ENCODE data around the gene VKORC1L1. TPM values are rescaled to one million over a fixed set of nuclear protein-coding genes. Genes with fewer than 3 reads are reported as not detected.

Gene VKORC1L1
- total and polyA plus RNA-seq, 2 of the 8 experiments (the other 6 are each of a cell fraction or from before 2014, with no cell fraction given), result 12.7 to 45.3 TPM

DNA sequence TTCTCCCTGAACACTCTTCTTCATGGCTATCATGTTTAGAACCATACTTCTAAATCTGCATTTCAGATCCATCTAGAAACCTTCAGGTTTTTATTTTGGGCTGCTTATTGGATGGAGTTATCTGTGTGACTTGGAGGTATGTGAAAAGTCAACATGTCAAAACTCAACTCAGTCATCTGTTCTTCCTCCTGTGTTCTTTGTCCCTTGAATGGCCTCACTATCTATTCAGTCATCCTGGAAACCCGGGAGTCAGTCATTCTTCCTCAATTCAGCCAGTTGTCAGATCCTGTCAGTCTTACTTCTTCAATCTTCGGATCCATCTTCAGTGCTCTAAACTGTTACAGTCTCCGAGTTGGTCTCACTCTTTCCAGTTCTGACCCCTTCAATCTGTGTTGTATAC, 52.2 kb downstream of the VKORC1L1 start:
- Histone ChIP-seq H3K4me1 (replicated peaks in 1 of 4; ENCODE audit: control insufficient read depth in 3 of 4, insufficient read depth in 4 of 4, low read length in 3 of 4) (no peaks in the 10 kb centered on the region; a peak in 1 of 7 replicates), H3K9ac (replicated peaks in 1 of 4; ENCODE audit: extremely low read depth in 1 of 4, low read depth in 3 of 4, low read length in 3 of 4) (no peak overlapping the region), H3K18ac (ENCODE audit: extremely low read depth, low read length) (no peak overlapping the region), H2AFZ (ENCODE audit: low read length) (no peak overlapping the region), H3K79me1 (ENCODE audit: low read depth, low read length) (no peaks in the 10 kb centered on the region; the same call in 1 of the 2 replicates), H3K79me2 (ENCODE audit: control insufficient read depth in 1 of 2, insufficient read depth in 2 of 2, low read length in 2 of 2) (peaks cover 0 to 30% of the 10 kb centered on the region in 2 experiments; a peak in 2 of 4 replicates), H3K56ac (replicated peaks; ENCODE audit: insufficient read length, low read depth, low read length) (no peak overlapping the region), H4K91ac (replicated peaks; ENCODE audit: insufficient read length, low read length) (no peak overlapping the region), H3K4ac (replicated peaks; ENCODE audit: insufficient read length, low read depth, low read length) (no peak overlapping the region), H2BK12ac (ENCODE audit: low read depth, low read length) (no peak overlapping the region), H3K9me3 (ENCODE audit: insufficient read depth in 2 of 2, low read depth in 1 of 2, low read length in 1 of 2) (no peaks in the 10 kb centered on the region), H2BK15ac (ENCODE audit: low read length) (no peak overlapping the region), H4K20me1 (replicated peaks in 1 of 2; ENCODE audit: control insufficient read depth in 1 of 2, insufficient read depth in 2 of 2, low read length in 2 of 2) (peaks cover 0 to 5% of the 10 kb centered on the region in 2 experiments), H3K4me2 (ENCODE audit: insufficient read depth in 1 of 2, low read depth in 2 of 2, low read length in 2 of 2) (no peak overlapping the region), H4K5ac (ENCODE audit: insufficient read length, low read depth, low read length) (no peak overlapping the region), H3K27ac (ENCODE audit: low read depth, low read length) (no peak overlapping the region), H3K36me3 (ENCODE audit: control insufficient read depth in 2 of 4, insufficient read depth in 4 of 4, low read length in 3 of 4) (no peaks in the 10 kb centered on the region), H3K4me3 (ENCODE audit: extremely low read depth in 1 of 4, insufficient read depth in 2 of 4, low read depth in 3 of 4, low read length in 4 of 4) (no peak overlapping the region), H3K23ac (ENCODE audit: insufficient read length) (no peak overlapping the region), H3K14ac (ENCODE audit: insufficient read length) (no peak overlapping the region), H2BK20ac (ENCODE audit: low read length) (no peak overlapping the region), H3K23me2 (ENCODE audit: low read depth, low read length) (no peaks in the 10 kb centered on the region), H2AK5ac (ENCODE audit: low read depth, low read length) (no peak overlapping the region), H3K27me3 (replicated peaks in 1 of 4; ENCODE audit: control insufficient read depth in 3 of 4, extremely low read depth in 1 of 4, insufficient read depth in 3 of 4, low read length in 3 of 4) (no peaks in the 10 kb centered on the region), H2BK5ac (ENCODE audit: low read depth, low read length) (no peak overlapping the region), H2BK120ac (replicated peaks; ENCODE audit: low read depth, low read length) (no peak overlapping the region), H4K8ac (ENCODE audit: extremely low read depth, insufficient read depth, low read length) (no peak overlapping the region)
- DNase-seq (ENCODE audit: low read depth in 1 of 2, low spot score in 2 of 2) (no peak), FAIRE-seq (no peak)
- ChIA-PET POLR2A (ENCODE audit: partially characterized antibody) (no interaction called here), CTCF (ENCODE audit: partially characterized antibody) (no interaction called here)
- 88% methylated on average over 3 of the region's 3 CpGs; no CpG with 5 or more reads in 1 of the 2 experiments for WGBS, 2 experiments (ENCODE audit: extremely low coverage in 1 of 2, insufficient coverage in 1 of 2, insufficient read length in 1 of 2, insufficient replicate concordance in 2 of 2, low coverage in 1 of 2, low lambda C conversion rate in 2 of 2, missing lambda C conversion rate in 1 of 2)
- TF ChIP-seq CTCF (IDR thresholded peaks at IDR 0.05; ENCODE audit: control extremely low read depth in 1 of 3, insufficient read depth in 1 of 3, low read depth in 1 of 3, low read length in 3 of 3) (no peak), TAF7 (optimal IDR thresholded peaks at IDR 0.05; ENCODE audit: borderline replicate concordance, low read depth, low read length) (no peak), KDM5A (IDR thresholded peaks at IDR 0.05; ENCODE audit: low read length) (no peak), SRF (IDR thresholded peaks at IDR 0.05; ENCODE audit: low read depth, low read length) (no peak), GABPA (IDR thresholded peaks at IDR 0.05; ENCODE audit: borderline replicate concordance, insufficient read depth, low read length) (no peak), SIRT6 (IDR thresholded peaks at IDR 0.05; ENCODE audit: low read length) (no peak), RFX5 (IDR thresholded peaks at IDR 0.05; ENCODE audit: borderline replicate concordance, low read depth, low read length) (no peak), CHD1 (IDR thresholded peaks at IDR 0.05; ENCODE audit: low read depth, low read length) (no peak), TEAD4 (IDR thresholded peaks at IDR 0.05; ENCODE audit: low read depth, low read length) (no peak), BRCA1 (IDR thresholded peaks at IDR 0.05; ENCODE audit: low read depth, low read length) (no peak), CTBP2 (IDR thresholded peaks at IDR 0.05; ENCODE audit: borderline replicate concordance, insufficient read depth, insufficient read length, low read length) (no peak), CHD2 (IDR thresholded peaks at IDR 0.05; ENCODE audit: low read length) (no peak), HDAC6 (IDR thresholded peaks at IDR 0.05; ENCODE audit: low read depth, low read length) (no peak)
